ENCODE data around the gene GRK5.
A peak's percentile ranks its signal among the peaks of the same experiment; 100 is the strongest.

The GRK5 gene

DNA sequence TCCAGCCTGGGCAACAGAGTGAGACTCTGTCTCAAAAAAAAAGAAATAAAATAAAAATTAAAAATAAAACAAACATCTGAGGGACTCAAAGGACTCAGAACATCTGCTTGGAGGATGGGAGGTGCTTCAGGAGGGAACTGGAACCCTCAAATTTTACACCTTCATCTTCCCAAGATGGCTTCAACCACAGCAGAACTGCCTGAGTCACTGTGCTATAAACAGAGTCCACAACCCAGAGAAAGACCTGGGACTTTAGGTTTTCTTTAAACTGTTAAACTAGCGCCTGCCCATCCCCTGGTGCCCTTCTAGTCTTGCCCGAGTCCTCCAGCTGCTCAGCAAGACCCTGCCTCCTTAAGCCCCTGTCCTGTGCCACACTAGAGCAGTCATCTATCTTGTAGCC lies 294.3 kb downstream of the GRK5 start:
- no peak for DNase-seq (ENCODE audit: low read depth in 3 of 3)

DNA sequence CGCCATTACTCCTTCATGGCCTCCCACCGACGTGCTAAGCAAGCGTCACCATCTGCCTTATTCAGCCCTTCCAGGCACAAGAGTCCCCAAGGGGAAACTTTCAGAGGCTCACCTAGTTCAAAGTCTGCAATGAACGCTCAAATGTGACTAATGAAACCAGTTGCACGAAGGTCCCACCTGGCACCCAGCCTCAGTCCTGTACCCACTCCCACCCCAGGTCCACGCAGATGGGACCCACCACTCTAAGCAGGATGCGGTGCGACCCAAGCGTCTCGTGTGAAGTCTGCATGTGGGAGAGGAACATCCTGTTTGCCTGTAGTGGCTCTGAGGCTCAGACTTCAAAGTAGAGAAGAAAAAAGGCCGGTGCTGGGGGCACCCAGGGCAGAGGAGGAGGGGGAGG lies 294.8 kb downstream of the GRK5 start:
- DNase-seq (ENCODE audit: low read depth in 3 of 3): peak; percentile 53 to 77 (median 63)

DNA sequence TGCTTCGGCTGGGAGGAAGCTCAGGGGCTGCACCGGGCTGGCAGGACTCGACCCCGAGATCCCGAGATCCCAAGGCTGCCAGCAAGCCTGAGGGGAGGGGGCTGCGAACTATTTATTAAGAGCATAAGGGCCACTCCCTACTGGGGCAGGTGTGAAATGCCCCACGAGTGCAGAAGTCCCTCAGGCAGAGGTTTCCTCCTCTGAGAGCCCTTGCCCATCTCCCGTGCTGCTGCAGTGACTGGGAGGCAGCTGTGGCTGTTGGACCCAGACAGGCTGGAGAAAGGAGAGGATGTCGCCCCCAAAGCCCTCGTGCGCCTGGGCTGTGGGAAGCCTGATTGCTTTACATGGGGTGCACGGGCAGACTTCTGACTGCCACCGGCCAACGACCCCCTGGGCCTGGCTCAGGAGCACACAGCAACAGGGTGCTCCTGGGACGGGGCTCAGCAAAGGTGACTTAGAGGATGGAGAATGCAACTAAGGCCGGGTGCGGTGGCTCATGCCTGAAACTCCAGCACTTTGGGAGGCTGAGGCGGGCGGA lies 295.3 kb downstream of the GRK5 start:
- no peak for DNase-seq (ENCODE audit: low read depth in 3 of 3)

DNA sequence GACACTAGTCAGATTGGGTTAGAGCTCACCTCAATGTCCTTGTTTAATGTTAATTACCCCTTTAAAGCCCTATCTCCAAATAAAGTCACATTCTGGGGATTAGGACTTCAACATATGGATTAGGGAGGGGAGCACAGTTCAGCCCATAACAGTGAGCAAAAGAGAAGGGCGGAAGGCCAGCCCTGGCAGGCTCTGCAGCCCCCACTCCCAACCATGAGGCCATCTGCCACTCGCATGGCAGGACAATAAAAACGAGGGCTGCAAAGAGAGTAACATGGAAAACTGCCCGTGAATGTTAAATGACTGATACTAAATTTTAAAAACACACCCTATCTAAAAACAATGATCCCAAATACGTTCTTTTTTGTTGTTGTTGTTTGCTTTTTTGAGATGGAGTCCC lies 296.4 kb downstream of the GRK5 start:
- DNase-seq (ENCODE audit: low read depth in 3 of 3): no peak

DNA sequence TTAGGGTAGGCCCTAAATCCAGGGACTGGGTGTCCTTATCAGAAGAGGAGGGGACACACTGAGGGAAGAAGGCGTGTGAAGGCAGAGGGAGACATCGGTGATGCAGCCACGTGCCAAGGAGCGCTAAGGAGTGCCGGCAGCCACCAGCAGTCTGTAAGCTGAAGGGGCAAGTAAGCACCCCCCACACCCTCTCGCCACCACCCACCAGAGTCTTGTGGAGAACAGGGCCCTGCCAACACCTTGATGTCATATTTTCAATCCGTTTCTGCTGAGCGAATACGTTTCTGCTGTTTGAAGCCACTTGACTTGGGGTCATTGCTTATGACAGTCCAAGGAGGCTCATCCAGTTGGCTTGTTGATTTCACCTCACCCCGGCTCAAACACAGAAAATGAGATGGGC lies 297.3 kb downstream of the GRK5 start:
- no peak for DNase-seq (ENCODE audit: low read depth in 3 of 3)

DNA sequence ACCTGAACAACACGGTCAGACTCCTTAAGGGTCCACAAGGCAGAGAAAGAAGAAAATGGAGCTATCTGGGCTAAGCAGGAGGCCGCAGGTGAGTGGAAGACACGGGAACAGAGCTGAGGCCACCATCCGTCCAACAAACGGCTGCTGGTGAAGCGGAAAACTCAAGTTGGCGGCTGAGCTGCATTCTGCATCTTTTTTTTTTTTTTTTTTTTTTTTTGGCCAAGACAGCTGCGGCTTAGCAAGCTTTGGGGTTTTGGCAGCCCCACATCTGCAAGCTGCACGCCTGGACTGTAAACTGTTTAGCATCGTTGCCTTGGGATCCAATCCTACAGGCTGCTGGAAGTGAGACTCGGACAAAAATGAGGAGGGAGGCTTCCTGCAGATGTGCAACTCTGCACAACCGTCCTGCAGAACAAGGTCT lies 297.8 kb downstream of the GRK5 start:
- DNase-seq (ENCODE audit: low read depth in 3 of 3): no peak

Measured in stimulated activated CD4-positive, alpha-beta T cell treated with anti-CD3 and anti-CD28 coated beads, TNF-alpha, amount 100 ng/mL, for 24 hours (primary cell).